Measurements from ENCODE around the gene ATL3. TPM values are rescaled to one million over a fixed set of nuclear protein-coding genes. Genes with fewer than 3 reads are reported as not detected.
"Not testable (repeated sequence)": the region's sequence is repeated elsewhere in the genome, so short reads cannot be mapped to it uniquely, and the experiment has no call there.

The ATL3 gene
- total and polyA plus RNA-seq, 8 donors: 5.7 to 99.3 (median 23.7) TPM

- Histone ChIP-seq H3K27me3 (no peaks in the 10 kb centered on the region), H3K9me3 (no peaks in the 10 kb centered on the region), H3K4me1 (peaks cover 16 to 55% (median 40%) of the 10 kb centered on the region in 4 donors), H3K27ac (peak overlapping the region in 3 of 5 donors; percentile 48 to 61 (median 55)), H3K4me3 (no peak overlapping the region), H3K36me3 (no peaks in the 10 kb centered on the region)
- intact Hi-C loops (cut with DNase I; ENCODE audit: low total_unique reads): no loop called here
- DNase-seq: peak in 1 of 2 donors; percentile 13
- 63 to 76% (median 69%) methylated on average over 11 of the region's 11 CpGs for WGBS, 5 donors
- TF ChIP-seq, protein P1, sequence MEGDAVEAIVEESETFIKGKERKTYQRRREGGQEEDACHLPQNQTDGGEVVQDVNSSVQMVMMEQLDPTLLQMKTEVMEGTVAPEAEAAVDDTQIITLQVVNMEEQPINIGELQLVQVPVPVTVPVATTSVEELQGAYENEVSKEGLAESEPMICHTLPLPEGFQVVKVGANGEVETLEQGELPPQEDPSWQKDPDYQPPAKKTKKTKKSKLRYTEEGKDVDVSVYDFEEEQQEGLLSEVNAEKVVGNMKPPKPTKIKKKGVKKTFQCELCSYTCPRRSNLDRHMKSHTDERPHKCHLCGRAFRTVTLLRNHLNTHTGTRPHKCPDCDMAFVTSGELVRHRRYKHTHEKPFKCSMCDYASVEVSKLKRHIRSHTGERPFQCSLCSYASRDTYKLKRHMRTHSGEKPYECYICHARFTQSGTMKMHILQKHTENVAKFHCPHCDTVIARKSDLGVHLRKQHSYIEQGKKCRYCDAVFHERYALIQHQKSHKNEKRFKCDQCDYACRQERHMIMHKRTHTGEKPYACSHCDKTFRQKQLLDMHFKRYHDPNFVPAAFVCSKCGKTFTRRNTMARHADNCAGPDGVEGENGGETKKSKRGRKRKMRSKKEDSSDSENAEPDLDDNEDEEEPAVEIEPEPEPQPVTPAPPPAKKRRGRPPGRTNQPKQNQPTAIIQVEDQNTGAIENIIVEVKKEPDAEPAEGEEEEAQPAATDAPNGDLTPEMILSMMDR (IDR thresholded peaks at IDR 0.05): no peak
- no peak for TF ChIP-seq POLR2AphosphoS5 (IDR thresholded peaks at IDR 0.05)
- no peak for TF ChIP-seq POLR2A (IDR thresholded peaks at IDR 0.05)
These were observed 62.5 kb downstream of the ATL3 start for GRCh38 chr11:63608353-63609345.

DNA sequence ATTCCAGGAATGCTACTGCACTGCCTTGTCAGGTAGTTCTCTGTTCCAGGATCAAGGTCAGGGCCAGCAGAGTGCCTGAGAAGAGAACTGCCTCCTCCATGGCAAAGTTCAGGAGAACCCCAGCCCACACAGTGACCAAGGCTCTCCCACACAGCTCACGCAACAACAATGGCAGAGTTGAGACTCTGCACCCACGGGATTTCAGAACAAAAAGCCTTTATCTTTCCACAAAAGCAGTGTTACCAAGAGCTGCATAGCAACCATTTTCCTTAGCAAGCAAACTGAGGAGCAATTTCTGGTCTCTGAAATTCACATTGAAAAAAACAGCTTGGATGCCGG lies 68.0 kb downstream of the ATL3 start:
- TF ChIP-seq EP300 (IDR thresholded peaks at IDR 0.05): no peak
- TF ChIP-seq, protein P1 (IDR thresholded peaks at IDR 0.05): no peak
- TF ChIP-seq POLR2AphosphoS5 (IDR thresholded peaks at IDR 0.05): no peak
- H3K4me3 ChIP-seq: no peak overlapping the region
- H3K36me3 ChIP-seq: peaks cover 0 to 1% (median under 1%) of the 10 kb centered on the region in 4 donors
- peak overlapping the region in 3 of 5 donors; percentile 9 to 28 (median 22) for H3K27ac ChIP-seq
- H3K4me1 ChIP-seq: peaks cover 0 to 29% (median 13%) of the 10 kb centered on the region in 4 donors
- intact Hi-C loops (cut with DNase I; ENCODE audit: low total_unique reads): no loop called here
- peak in 1 of 2 donors; percentile 55 for DNase-seq
- H3K27me3 ChIP-seq: no peaks in the 10 kb centered on the region
- no peaks in the 10 kb centered on the region for H3K9me3 ChIP-seq
- 17 to 56% (median 38%) methylated on average over 3 of the region's 3 CpGs for WGBS, 5 donors

DNA sequence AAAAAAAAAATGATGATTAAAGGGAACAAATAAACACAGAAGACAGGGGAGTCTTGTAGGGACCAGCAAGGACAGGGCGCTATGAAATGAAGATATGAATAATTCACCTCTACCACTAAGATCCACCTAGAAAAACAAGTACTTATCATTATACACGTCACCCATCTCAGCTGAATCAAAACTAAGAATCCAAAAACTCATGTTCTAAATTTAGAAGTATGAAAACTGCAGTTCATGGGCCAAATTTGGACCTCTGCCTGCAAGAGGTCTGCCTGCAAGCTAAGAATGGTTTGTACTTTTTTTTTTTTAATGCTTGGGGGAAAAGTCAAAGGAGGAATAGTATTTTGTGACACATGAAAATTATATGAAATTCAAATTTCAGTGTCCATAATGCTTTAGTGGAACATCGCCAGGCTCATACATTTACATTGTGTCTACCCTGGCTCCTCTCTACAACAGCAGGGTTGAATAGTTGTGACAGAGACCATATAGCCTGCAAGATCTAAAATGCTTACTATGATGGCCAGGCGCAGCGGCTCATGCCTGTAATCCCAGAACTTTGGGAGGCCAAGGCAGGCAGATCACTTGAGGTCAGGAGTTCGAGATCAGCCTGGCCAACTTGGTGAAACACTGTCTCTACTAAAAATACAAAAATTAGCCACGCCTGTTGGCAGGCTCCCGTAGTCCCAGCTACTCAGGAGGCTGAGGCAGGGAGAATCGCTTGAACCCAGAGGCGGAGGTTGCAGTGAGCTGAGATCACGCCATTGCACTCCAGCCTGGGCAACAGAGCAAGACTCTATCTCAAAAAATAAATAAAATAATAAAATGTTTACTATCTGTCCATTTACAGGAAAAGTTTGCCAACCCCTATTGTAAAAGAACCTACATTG lies 68.6 kb downstream of the ATL3 start:
- intact Hi-C loops (cut with DNase I; ENCODE audit: low total_unique reads): not testable (repeated sequence)

DNA sequence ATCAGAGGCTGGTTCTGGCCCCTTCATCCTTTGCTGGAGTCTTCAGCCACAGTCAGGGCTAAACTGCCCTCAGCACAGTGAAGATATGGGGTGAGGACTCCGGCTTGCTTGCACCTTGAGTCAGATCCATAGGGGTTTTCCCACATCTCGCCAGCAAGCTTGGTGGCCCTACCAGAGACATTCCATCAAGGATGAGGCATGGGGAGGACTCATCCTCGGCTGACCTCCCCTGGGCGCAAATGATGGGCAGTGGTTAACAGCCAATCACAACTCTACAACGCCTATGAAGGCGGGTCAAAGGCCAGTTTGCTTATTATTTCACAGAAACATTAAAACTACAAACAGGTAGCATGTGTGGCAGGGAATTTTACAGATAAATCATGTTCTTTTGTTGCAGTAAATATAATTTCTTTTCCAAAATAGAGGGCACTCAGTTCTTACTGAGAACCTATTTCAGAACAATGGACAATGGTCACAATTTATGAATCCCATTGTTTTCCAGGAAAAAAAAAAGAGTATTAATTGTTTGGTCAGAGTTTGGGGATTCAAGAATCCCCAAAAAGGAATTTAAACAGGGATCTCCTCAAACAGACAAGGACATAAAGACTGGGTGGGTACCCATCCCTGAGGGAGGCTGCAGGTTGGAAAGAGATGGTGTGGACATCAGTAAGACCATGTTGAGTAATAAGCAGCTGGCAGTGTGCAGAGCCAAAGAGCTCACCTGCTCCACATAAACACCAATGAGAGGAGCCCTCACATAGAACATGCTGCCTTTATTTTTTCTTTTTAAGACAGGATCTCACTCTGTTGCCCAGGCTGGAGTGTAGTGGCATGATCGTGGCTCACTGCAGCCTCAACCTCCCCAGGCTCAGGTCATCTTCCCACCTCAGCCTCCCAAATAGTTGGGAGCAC lies 71.7 kb downstream of the ATL3 start:
- no peak overlapping the region for H3K27ac ChIP-seq
- H3K36me3 ChIP-seq: peaks cover 4 to 35% (median 31%) of the 10 kb centered on the region in 4 donors
- H3K9me3 ChIP-seq: no peaks in the 10 kb centered on the region
- no peak overlapping the region for H3K4me3 ChIP-seq
- H3K27me3 ChIP-seq: no peaks in the 10 kb centered on the region
- TF ChIP-seq POLR2AphosphoS5 (IDR thresholded peaks at IDR 0.05) (no peak), POLR2A (IDR thresholded peaks at IDR 0.05) (no peak)
- TF ChIP-seq, protein P1 (IDR thresholded peaks at IDR 0.05): no peak
- 84 to 90% (median 86%) methylated on average over 7 of the region's 7 CpGs for WGBS, 5 donors
- DNase-seq: no peak
- intact Hi-C loops (cut with DNase I; ENCODE audit: low total_unique reads): no loop called here
- peaks cover 0 to 29% (median 13%) of the 10 kb centered on the region in 4 donors for H3K4me1 ChIP-seq

More for the DNA sequence above, 68.6 kb downstream of the ATL3 start:
- DNase-seq: peak in 1 of 2 donors; percentile 59
- not testable (repeated sequence) for H3K9me3 ChIP-seq, H3K4me3 ChIP-seq, H3K36me3 ChIP-seq, H3K27me3 ChIP-seq
- peaks cover 0 to 29% (median 13%) of the 10 kb centered on the region in 4 donors for H3K4me1 ChIP-seq
- peak overlapping the region in 3 of 5 donors; percentile 22 to 34 (median 28) for H3K27ac ChIP-seq
- WGBS, 5 donors: 69 to 88% (median 83%) methylated on average over 11 of the region's 11 CpGs

Measured in stomach (tissue), 9 donors.